Measurements from ENCODE around the gene MAST1.
"Not testable (repeated sequence)": the region's sequence is repeated elsewhere in the genome, so short reads cannot be mapped to it uniquely, and the experiment has no call there.

Gene MAST1

GRCh38 chr19:12912571-12912970 lies 74.3 kb downstream of the MAST1 start:
- no peaks in the 10 kb centered on the region for H3K36me3 ChIP-seq (ENCODE audit: insufficient read depth, low read length)
- H3K9me3 ChIP-seq (ENCODE audit: low read depth, low read length): no peaks in the 10 kb centered on the region
- H3K27ac ChIP-seq: peak overlapping the region; percentile 14; the same call in 1 of the 2 replicates
- DNase-seq (ENCODE audit: low read depth, low spot score): no peak
- H3K9ac ChIP-seq (ENCODE audit: insufficient read length): no peak overlapping the region
- no peak for TF ChIP-seq EZH2 (IDR thresholded peaks at IDR 0.05)
- TF ChIP-seq POLR2AphosphoS5 (IDR thresholded peaks at IDR 0.05; ENCODE audit: borderline replicate concordance, low read depth, low read length): no peak
- no peak for TF ChIP-seq FOXP2 (optimal IDR thresholded peaks at IDR 0.05; ENCODE audit: control extremely low read depth, extremely low read length, insufficient read depth)
- no peak overlapping the region for H3K4me3 ChIP-seq

GRCh38 chr19:12913011-12913561 lies 74.8 kb downstream of the MAST1 start:
- DNase-seq (ENCODE audit: low read depth, low spot score): no peak
- H3K27ac ChIP-seq: peak overlapping the region; percentile 14
- H3K4me3 ChIP-seq: no peak overlapping the region

GRCh38 chr19:12913851-12914690 lies 75.8 kb downstream of the MAST1 start:
- Histone ChIP-seq H3K4me3 (no peak overlapping the region), H3K27ac (no peak overlapping the region), H3K9ac (ENCODE audit: insufficient read length) (no peak overlapping the region), H3K36me3 (ENCODE audit: insufficient read depth, low read length) (no peaks in the 10 kb centered on the region), H3K9me3 (ENCODE audit: low read depth, low read length) (no peaks in the 10 kb centered on the region)
- no peak for DNase-seq (ENCODE audit: low read depth, low spot score)
- TF ChIP-seq POLR2AphosphoS5 (IDR thresholded peaks at IDR 0.05; ENCODE audit: borderline replicate concordance, low read depth, low read length): no peak
- no peak for TF ChIP-seq EZH2 (IDR thresholded peaks at IDR 0.05)
- no peak for TF ChIP-seq FOXP2 (optimal IDR thresholded peaks at IDR 0.05; ENCODE audit: control extremely low read depth, extremely low read length, insufficient read depth)

More at GRCh38 chr19:12913011-12913561, 74.8 kb downstream of the MAST1 start:
- Histone ChIP-seq H3K36me3 (ENCODE audit: insufficient read depth, low read length) (no peaks in the 10 kb centered on the region), H3K9me3 (ENCODE audit: low read depth, low read length) (no peaks in the 10 kb centered on the region), H3K9ac (ENCODE audit: insufficient read length) (peak overlapping the region; percentile 11)
- TF ChIP-seq POLR2AphosphoS5 (IDR thresholded peaks at IDR 0.05; ENCODE audit: borderline replicate concordance, low read depth, low read length) (no peak), EZH2 (IDR thresholded peaks at IDR 0.05) (no peak), FOXP2 (optimal IDR thresholded peaks at IDR 0.05; ENCODE audit: control extremely low read depth, extremely low read length, insufficient read depth) (no peak)

GRCh38 chr19:12915860-12916259 lies 77.5 kb downstream of the MAST1 start:
- not testable (repeated sequence) for H3K36me3 ChIP-seq (ENCODE audit: insufficient read depth, low read length); DNase-seq (ENCODE audit: low read depth, low spot score); H3K27ac ChIP-seq; H3K4me3 ChIP-seq; H3K9ac ChIP-seq (ENCODE audit: insufficient read length); H3K9me3 ChIP-seq (ENCODE audit: low read depth, low read length)

- no peak for DNase-seq (ENCODE audit: low read depth, low spot score)
- peaks cover 11% of the 10 kb centered on the region for H3K36me3 ChIP-seq (ENCODE audit: insufficient read depth, low read length)
- TF ChIP-seq EZH2 (IDR thresholded peaks at IDR 0.05) (no peak), POLR2AphosphoS5 (IDR thresholded peaks at IDR 0.05; ENCODE audit: borderline replicate concordance, low read depth, low read length) (no peak), FOXP2 (optimal IDR thresholded peaks at IDR 0.05; ENCODE audit: control extremely low read depth, extremely low read length, insufficient read depth) (no peak)
- no peaks in the 10 kb centered on the region for H3K9me3 ChIP-seq (ENCODE audit: low read depth, low read length)
- no peak overlapping the region for H3K9ac ChIP-seq (ENCODE audit: insufficient read length)
- no peak overlapping the region for H3K4me3 ChIP-seq
- no peak overlapping the region for H3K27ac ChIP-seq
These were observed 79.9 kb downstream of the MAST1 start for GRCh38 chr19:12918253-12918652.

- H3K9ac ChIP-seq (ENCODE audit: insufficient read length): no peak overlapping the region
- peak overlapping the region; percentile 80 for H3K27ac ChIP-seq
- TF ChIP-seq FOXP2 (optimal IDR thresholded peaks at IDR 0.05; ENCODE audit: control extremely low read depth, extremely low read length, insufficient read depth) (no peak), EZH2 (IDR thresholded peaks at IDR 0.05) (no peak), POLR2AphosphoS5 (IDR thresholded peaks at IDR 0.05; ENCODE audit: borderline replicate concordance, low read depth, low read length) (no peak)
- DNase-seq (ENCODE audit: low read depth, low spot score): no peak
- no peak overlapping the region for H3K4me3 ChIP-seq
- H3K36me3 ChIP-seq (ENCODE audit: insufficient read depth, low read length): peaks cover 29% of the 10 kb centered on the region
- no peaks in the 10 kb centered on the region for H3K9me3 ChIP-seq (ENCODE audit: low read depth, low read length)
These were observed 82.7 kb downstream of the MAST1 start for GRCh38 chr19:12921047-12921446.

- H3K27ac ChIP-seq: no peak overlapping the region
- H3K36me3 ChIP-seq (ENCODE audit: insufficient read depth, low read length): peaks cover 43% of the 10 kb centered on the region
- TF ChIP-seq FOXP2 (optimal IDR thresholded peaks at IDR 0.05; ENCODE audit: control extremely low read depth, extremely low read length, insufficient read depth): no peak
- no peak for TF ChIP-seq POLR2AphosphoS5 (IDR thresholded peaks at IDR 0.05; ENCODE audit: borderline replicate concordance, low read depth, low read length)
- no peak for TF ChIP-seq EZH2 (IDR thresholded peaks at IDR 0.05)
- DNase-seq (ENCODE audit: low read depth, low spot score): no peak
- H3K4me3 ChIP-seq: no peak overlapping the region
- no peak overlapping the region for H3K9ac ChIP-seq (ENCODE audit: insufficient read length)
- H3K9me3 ChIP-seq (ENCODE audit: low read depth, low read length): no peaks in the 10 kb centered on the region
These were observed 84.6 kb downstream of the MAST1 start for GRCh38 chr19:12922959-12923358.
